HG03095 (cell line): ENCODE measurements around the gene SFXN5.

Experiments used
- ATAC-seq: cut with Tn5 transposase; IDR thresholded peaks from one replicate; pipeline ENCODE4 v1.9.1; 2021; ENCODE audit warnings: moderate library complexity; ENCODE audit not compliant: unreplicated experiment

The SFXN5 gene

GRCh38 chr2:73053316-73054114 is 18.0 kb downstream of the SFXN5 start:
- no peak for ATAC-seq

- no peak for ATAC-seq
Measured at GRCh38 chr2:73050121-73050545, 21.4 kb downstream of the SFXN5 start.

- ATAC-seq, result no peak
Measured at GRCh38 chr2:73043929-73044832, 27.3 kb downstream of the SFXN5 start.

GRCh38 chr2:73043276-73043675 is 28.2 kb downstream of the SFXN5 start:
- ATAC-seq, result no peak

GRCh38 chr2:73037947-73038585 is 33.4 kb downstream of the SFXN5 start:
- no peak for ATAC-seq

GRCh38 chr2:73036766-73037165 is 34.7 kb downstream of the SFXN5 start:
- ATAC-seq, result no peak

GRCh38 chr2:73035899-73036711 is 35.4 kb downstream of the SFXN5 start:
- ATAC-seq, result no peak

- ATAC-seq, result no peak
Measured at GRCh38 chr2:73034661-73035375, 36.7 kb downstream of the SFXN5 start.

- no peak for ATAC-seq
Measured at GRCh38 chr2:73033766-73034381, 37.6 kb downstream of the SFXN5 start.

- no peak for ATAC-seq
Measured at GRCh38 chr2:73033142-73033765, 38.3 kb downstream of the SFXN5 start.

- ATAC-seq, result no peak
Measured at GRCh38 chr2:73032702-73033097, 38.8 kb downstream of the SFXN5 start.

- ATAC-seq, result no peak
Measured at GRCh38 chr2:73031725-73032701, 39.5 kb downstream of the SFXN5 start.

GRCh38 chr2:73031095-73031678 is 40.3 kb downstream of the SFXN5 start:
- no peak for ATAC-seq

- ATAC-seq, result no peak
Measured at GRCh38 chr2:73028841-73029240, 42.7 kb downstream of the SFXN5 start.

GRCh38 chr2:73027340-73027739 is 44.2 kb downstream of the SFXN5 start:
- no peak for ATAC-seq

GRCh38 chr2:73023497-73023896 is 48.0 kb downstream of the SFXN5 start:
- no peak for ATAC-seq

GRCh38 chr2:73022024-73022568 is 49.4 kb downstream of the SFXN5 start:
- ATAC-seq, result no peak
